Left lung (tissue), 10 donors: ENCODE data around the gene TMEM63B. TPM values are rescaled to one million over a fixed set of nuclear protein-coding genes. Genes with fewer than 3 reads are reported as not detected.

Experiments
- ATAC-seq: fragments of 200-7000 bp; cut with Tn5 transposase; one replicate; pipeline ENCODE4 v1.9.1; 2020; ENCODE audit warnings: moderate library complexity
- DNase-seq, 4 donors: peaks; one replicate each; pipeline ENCODE4 v3.0.0-alpha.2; 2013 to 2020
- H3K27ac ChIP-seq, 2 donors: fragments of 200-600 bp; sonication (generic) in 1 of 2; one replicate each; pipeline versions ENCODE4 v1.5.0 to v1.8.0; 2020 to 2021
- H3K27me3 ChIP-seq, 2 donors: fragments of 200-600 bp; sonication (generic) in 1 of 2; one replicate each; pipeline versions ENCODE4 v1.5.0 to v1.8.0; 2020 to 2021
- H3K36me3 ChIP-seq, 2 donors: fragments of 200-600 bp; sonication (generic) in 1 of 2; one replicate each; pipeline versions ENCODE4 v1.5.0 to v1.8.0; 2020 to 2021
- H3K4me1 ChIP-seq, 2 donors: fragments of 200-600 bp; one replicate each; pipeline ENCODE4 v1.8.0; 2021
- H3K4me3 ChIP-seq, 2 donors: fragments of 200-600 bp; sonication (generic) in 1 of 2; one replicate each; pipeline versions ENCODE4 v1.5.0 to v1.8.0; 2020 to 2021; ENCODE audit warnings: mild to moderate bottlenecking in 1 of 2
- H3K9me3 ChIP-seq, 2 donors: fragments of 200-600 bp; sonication (generic) in 1 of 2; one replicate each; pipeline versions ENCODE4 v1.5.0 to v1.8.0; 2020 to 2021
- intact Hi-C, 2 donors: fragments of 100-400 bp; cut with DNase I; formaldehyde crosslinking; loops; one replicate each; pipeline versions ENCODE4 v1.11.2 to v1.14.2; 2022
- polyA plus RNA-seq, 6 donors: library from polyadenylated mRNA; unstranded; fragments of 120-200 nt; gene quantifications; one replicate each; pipeline ENCODE4 v1.2.1, GENCODE V29; 2013; ENCODE audit not compliant: insufficient read length in 6 of 6
- total RNA-seq, 2 donors: library from RNA; stranded (reverse); fragmentation: NEBNext Ultra II Directional; extraction: Animal tissue kit (Norgen Biotek cat#: 25700); gene quantifications; one replicate each; pipeline ENCODE4 v1.2.1, GENCODE V29; 2021
- TF ChIP-seq, protein P1 (sequence below), 2 donors: fragments of 200-600 bp; sonication (generic) in 1 of 2; IDR thresholded peaks; one replicate each; pipeline versions ENCODE4 v1.5.0 to v1.8.0; 2021; ENCODE audit warnings: antibody characterized with exemption in 2 of 2
- donor health status: DM: no; HTN: yes; CAD: no.
- donor health status: DM: no; HTN: no; CAD: no.

The TMEM63B gene
- total and polyA plus RNA-seq, 8 donors: 29.8 to 186 (median 33.8) TPM

DNA sequence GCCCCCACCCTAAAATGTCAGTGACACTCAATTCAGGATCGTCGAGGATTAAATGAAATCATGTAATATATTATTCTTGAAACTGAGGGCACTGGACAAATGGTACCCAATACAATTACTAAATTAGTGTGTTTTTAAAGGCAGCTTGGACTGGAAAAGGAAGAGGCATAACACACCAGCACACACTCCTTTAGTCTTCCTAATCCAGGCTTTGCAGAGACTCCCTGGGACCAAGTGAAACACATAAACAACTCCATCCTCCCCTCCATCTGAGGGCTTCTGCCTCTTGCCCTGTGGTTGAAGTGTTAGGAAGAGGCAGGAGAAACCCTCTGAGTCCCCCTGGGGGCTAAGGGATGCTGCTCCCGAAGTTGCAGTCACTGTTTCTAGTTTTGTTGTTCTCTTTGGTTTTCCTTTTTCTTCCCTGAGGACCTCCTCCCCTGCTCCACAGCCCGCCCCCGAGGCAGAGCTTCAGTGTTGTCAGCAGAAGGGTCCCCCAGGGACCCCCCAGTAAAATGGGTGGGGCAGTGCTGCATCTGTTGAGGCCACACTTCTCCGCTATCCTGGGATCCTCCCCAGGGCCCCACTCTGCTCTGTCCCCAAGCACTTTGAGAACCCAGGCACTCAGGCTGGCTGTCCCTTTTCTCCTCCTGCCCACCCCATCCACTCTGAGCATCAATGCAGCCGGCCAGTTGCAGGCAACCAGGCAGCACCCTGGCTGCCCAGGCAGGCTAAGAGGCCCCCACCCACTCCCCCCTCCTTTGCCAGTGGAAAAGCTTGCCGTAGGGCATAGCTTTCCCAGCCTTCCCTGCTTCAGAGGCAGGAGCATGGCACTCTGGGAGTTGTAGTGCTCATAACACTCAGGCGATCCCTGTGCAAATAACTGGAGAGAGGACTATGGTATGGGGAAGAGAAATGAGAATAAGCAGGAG, 5.9 kb downstream of the TMEM63B start:
- H3K4me3 ChIP-seq: no peak overlapping the region
- H3K27me3 ChIP-seq: no peaks in the 10 kb centered on the region
- ATAC-seq (peak; percentile 88), DNase-seq (peak in 3 of 4 donors; percentile 28 to 76 (median 76))
- TF ChIP-seq, protein P1, sequence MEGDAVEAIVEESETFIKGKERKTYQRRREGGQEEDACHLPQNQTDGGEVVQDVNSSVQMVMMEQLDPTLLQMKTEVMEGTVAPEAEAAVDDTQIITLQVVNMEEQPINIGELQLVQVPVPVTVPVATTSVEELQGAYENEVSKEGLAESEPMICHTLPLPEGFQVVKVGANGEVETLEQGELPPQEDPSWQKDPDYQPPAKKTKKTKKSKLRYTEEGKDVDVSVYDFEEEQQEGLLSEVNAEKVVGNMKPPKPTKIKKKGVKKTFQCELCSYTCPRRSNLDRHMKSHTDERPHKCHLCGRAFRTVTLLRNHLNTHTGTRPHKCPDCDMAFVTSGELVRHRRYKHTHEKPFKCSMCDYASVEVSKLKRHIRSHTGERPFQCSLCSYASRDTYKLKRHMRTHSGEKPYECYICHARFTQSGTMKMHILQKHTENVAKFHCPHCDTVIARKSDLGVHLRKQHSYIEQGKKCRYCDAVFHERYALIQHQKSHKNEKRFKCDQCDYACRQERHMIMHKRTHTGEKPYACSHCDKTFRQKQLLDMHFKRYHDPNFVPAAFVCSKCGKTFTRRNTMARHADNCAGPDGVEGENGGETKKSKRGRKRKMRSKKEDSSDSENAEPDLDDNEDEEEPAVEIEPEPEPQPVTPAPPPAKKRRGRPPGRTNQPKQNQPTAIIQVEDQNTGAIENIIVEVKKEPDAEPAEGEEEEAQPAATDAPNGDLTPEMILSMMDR (IDR thresholded peaks at IDR 0.05): no peak
- H3K9me3 ChIP-seq: no peaks in the 10 kb centered on the region
- H3K36me3 ChIP-seq: peaks cover 0 to 40% of the 10 kb centered on the region in 2 donors
- peak overlapping the region in 1 of 2 donors; percentile 7 for H3K27ac ChIP-seq
- intact Hi-C loops: no loop called here
- peaks cover 10 to 32% of the 10 kb centered on the region in 2 donors for H3K4me1 ChIP-seq

- intact Hi-C loops: no loop called here
Measured at GRCh38 chr6:44133981-44134711, 6.8 kb downstream of the TMEM63B start.

GRCh38 chr6:44135173-44135758, 7.9 kb downstream of the TMEM63B start:
- TF ChIP-seq, protein P1 (IDR thresholded peaks at IDR 0.05): no peak
- H3K4me1 ChIP-seq: peaks cover 10 to 18% of the 10 kb centered on the region in 2 donors
- no peaks in the 10 kb centered on the region for H3K9me3 ChIP-seq
- H3K27ac ChIP-seq: no peak overlapping the region
- ATAC-seq (no peak), DNase-seq (peak in 2 of 4 donors; percentile 30 to 71)
- no peak overlapping the region for H3K4me3 ChIP-seq
- H3K27me3 ChIP-seq: no peaks in the 10 kb centered on the region
- peaks cover 0 to 59% of the 10 kb centered on the region in 2 donors for H3K36me3 ChIP-seq
- intact Hi-C loops: no loop called here

More at GRCh38 chr6:44133981-44134711, 6.8 kb downstream of the TMEM63B start:
- no peaks in the 10 kb centered on the region for H3K27me3 ChIP-seq
- no peaks in the 10 kb centered on the region for H3K9me3 ChIP-seq
- no peak overlapping the region for H3K4me3 ChIP-seq
- DNase-seq (no peak), ATAC-seq (no peak)
- TF ChIP-seq, protein P1 (IDR thresholded peaks at IDR 0.05): no peak
- peaks cover 0 to 48% of the 10 kb centered on the region in 2 donors for H3K36me3 ChIP-seq
- H3K27ac ChIP-seq: no peak overlapping the region
- H3K4me1 ChIP-seq: peaks cover 10 to 26% of the 10 kb centered on the region in 2 donors

GRCh38 chr6:44135875-44136274, 8.5 kb downstream of the TMEM63B start:
- ATAC-seq (no peak), DNase-seq (peak in 1 of 4 donors; percentile 26)
- Histone ChIP-seq H3K9me3 (no peaks in the 10 kb centered on the region), H3K27me3 (no peaks in the 10 kb centered on the region), H3K36me3 (peaks cover 0 to 66% of the 10 kb centered on the region in 2 donors), H3K4me3 (no peak overlapping the region), H3K27ac (no peak overlapping the region), H3K4me1 (peaks cover 10 to 18% of the 10 kb centered on the region in 2 donors)
- TF ChIP-seq, protein P1 (IDR thresholded peaks at IDR 0.05): no peak
- intact Hi-C loops: no loop called here
